Superior temporal gyrus (tissue), 1 donor: ENCODE measurements around the gene WDR45B.

Experiments
- DNase-seq: peaks from one replicate; pipeline ENCODE4 v3.0.0-alpha.2; 2016; ENCODE audit errors: extremely low spot score

WDR45B gene

GRCh38 chr17:82648165-82648668, at the start of gene WDR45B:
TSS of gene WDR45B (minus strand) at chr17:82648444. CDS start at chr17:82648340, 104 bp downstream.
- DNase-seq, result peak; percentile 93

GRCh38 chr17:82697808-82698064, 49.5 kb upstream of the WDR45B start:
- DNase-seq, result no peak

GRCh38 chr17:82696916-82697807, 48.9 kb upstream of the WDR45B start:
- DNase-seq, result no peak

DNA sequence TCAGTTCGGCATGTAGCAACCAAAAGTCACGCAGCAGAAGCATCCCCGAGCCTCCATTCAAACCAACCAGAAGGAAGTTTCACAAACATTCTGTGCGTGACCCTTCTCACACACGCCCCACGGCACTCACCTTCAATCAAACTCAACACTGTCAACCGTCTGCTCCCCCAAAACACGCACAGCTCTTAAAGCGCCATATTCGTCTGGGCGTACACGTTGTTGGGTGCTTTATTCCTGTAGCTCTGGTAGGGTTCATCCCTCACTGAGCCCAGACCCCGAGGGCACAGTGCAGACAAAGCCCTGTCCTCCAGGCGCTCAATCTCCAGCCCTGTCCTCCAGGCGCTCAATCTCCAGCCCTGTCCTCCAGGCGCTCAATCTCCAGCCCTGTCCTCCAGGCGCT, 48.0 kb upstream of the WDR45B start:
- no peak for DNase-seq

DNA sequence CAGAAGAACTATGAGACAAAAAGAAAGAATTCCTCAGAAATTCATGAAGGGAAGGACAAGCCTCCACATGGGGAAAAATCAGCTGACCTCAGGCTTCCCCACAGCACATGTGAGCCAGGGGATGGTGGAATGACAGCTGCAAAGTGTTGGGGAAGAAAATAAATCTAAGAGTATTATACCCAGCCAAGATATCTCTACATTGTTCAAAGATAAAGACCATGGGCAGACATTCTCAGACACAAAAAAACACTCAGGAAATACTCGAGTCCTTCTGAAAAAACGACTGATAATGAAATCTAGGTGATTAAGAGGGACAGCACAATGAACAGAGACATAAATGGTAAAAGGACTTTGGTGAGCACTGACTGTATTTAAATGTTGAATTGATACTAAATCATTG, 46.4 kb upstream of the WDR45B start:
- no peak for DNase-seq

- no peak for DNase-seq
Observed at GRCh38 chr17:82693168-82693867, 45.1 kb upstream of the WDR45B start.

DNA sequence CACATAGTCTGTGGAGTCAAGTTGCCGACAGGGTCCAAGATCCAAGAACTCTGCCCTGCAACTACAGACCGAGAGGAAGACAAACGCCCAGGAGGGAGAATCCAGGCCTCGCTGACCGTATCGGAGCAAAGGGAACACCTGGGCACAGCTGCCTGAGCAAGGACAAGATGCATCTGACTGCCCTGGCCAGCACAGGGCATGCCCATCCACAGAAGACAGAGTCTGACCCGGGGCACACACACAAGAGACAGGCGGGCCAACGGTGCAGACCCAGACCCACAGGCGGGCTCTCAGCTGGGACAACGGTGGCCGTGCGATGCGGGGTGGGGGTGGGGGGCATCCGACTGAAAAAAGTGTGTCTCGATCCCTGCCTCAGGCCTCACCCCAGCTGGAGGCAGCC, 44.0 kb upstream of the WDR45B start:
- no peak for DNase-seq

DNA sequence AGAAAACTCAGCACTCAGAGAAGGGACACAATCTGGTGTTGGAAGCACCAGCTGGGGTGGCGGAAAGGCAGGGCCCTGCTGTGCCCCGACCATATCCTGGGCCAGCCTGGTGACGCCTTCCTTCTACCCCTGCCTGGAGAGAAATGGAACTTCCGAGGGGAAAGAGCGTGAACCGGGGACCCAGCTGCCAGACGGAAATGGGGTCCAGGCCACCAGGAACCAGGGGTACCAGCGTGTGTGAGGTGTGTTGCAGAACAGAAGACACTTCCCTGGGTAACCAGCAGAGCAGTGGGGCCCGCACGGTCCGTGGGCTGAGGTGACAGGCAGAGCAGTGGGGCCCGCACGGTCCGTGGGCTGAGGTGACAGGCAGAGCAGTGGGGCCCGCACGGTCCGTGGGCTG, 43.5 kb upstream of the WDR45B start:
- no peak for DNase-seq

DNA sequence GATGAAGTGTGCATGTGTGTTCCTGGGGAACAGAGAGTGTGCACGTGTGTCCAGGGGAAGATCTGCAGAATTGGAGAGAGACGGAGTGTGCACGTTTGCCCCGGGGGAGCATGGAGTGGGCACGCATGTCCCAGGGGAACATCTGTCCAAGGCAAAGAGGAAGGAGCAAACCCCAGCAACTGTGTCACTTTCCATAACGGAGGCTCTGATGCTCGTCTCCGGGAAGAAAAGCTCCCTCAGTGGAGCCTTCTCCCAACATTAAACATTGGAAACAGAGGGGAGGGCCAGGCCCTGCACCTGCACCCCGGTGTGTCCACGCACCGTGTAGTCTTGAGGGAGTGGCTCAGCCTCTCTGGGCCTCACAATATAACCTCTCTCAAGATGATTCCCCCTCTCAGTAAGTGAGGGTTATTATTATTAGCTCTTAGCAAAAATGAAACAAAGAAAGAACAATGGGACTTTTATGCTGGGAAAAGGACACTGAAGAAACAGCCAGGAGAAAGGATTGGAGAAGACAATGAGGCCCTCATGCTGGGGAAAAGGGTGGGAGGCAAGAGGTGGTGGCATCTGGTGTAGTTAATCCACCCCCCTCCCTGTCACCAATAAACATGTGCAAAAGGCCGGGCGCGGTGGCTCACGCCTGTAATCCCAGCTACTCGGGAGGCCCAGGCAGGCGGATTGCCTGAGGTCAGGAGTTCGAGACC, 42.7 kb upstream of the WDR45B start:
- peak; percentile 86 for DNase-seq

DNA sequence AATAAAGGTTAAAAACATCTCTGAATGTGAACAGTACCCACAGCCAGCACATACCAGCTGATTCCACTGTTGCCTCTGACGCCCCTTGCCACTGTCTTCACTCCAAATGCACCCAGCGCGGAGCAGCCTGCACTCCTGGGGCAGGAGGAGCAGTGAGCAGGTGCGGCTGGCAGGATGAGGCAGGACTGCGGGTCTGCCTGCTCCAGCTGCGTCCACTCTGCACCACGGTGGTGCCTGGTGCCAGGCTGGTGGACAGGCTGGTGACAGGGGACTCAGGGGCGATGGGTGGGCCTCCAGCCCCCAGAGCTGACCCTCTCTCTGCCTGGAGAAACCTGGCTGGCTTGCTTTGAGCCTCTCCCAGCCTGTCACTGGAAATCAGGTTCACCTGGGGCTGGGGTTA, 40.8 kb upstream of the WDR45B start:
- no peak for DNase-seq

- DNase-seq, result no peak
Observed at GRCh38 chr17:82687871-82688270, 39.6 kb upstream of the WDR45B start.

DNA sequence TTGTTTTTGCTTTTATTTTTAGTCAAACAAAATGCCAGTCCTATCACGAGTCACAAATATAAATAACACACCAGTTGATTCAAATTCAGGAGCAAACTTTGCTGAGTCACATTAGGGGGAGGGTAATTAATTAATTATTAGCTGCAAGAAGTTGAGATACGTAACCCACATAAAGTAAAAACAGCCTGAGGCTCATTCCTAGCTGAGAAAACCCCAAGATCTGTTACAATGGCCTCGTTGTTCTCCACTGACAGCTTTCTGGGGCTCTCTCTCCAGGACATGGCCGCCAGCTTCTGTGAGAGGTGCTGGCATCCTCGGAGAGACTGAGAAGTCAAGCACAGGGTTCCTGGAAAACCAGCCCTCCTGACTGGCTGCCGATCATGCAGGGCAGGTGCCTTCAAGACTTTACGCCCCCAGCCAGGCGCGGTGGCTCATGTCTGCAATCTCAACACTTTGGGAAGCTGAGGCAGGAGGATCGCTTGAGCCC, 39.2 kb upstream of the WDR45B start:
- peak; percentile 78 for DNase-seq

DNA sequence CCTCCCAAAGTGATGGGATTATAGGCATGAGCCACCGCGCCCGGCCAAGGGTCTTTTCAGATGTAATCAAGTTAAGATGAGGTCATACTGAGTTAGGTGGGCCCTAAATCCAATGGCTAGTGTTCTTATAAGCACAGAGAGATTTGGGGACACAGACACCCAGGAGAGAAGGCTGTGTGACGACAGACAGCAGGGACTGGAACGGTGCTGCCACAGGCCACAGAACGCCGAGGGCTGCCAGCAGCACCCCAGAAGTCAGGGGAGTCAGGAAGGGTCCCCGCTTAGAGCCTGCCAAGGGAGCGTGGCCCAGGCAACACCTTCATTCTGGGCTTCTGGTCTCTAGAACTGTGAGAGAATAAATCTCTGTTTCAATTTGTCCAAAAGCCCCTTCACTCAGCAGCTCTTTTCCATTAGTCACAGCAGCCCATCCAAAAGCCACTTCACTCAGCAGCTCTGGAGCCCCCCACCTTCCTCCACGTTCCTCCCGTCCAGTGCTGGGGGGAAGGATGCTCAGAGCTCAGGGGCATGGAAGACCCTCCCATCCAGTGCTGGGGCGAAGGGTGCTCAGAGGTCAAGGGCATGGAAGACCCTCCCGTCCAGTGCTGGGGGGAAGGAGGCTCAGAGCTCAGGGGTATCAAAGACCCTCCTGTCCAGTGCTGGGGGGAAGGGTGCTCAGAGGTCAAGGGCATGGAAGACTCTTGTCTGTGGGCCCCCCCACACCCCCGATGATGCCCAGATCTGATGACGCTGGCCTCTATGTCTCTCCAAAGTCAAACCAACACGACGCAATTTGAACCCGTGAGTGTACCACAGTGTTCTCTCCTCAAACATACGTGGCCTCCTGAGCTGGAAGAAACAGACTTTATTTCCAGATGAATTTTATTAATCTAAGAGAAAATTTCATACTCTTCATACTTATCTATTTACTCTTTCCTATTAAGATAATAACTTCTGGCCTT, 38.4 kb upstream of the WDR45B start:
- DNase-seq, result no peak

DNA sequence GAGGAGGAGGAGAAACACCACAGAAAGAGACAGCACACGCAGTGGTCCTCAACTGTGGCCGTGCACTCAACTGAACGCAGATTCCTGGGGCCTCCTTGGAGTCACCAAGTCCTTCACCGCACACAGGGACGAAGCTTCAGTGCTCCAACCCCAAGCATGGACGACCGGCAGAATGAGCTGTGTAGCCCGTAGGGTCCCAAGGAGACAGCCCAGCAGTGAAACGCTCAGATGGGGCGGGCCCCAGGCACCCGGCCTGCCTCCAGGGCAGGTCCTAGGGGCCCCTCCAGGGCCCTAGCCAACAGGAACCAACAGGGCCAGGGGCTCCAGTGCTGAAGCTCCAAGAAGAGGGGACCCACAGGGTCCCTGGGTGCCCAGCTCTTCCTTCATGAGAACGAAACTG, 37.0 kb upstream of the WDR45B start:
- DNase-seq, result no peak

DNA sequence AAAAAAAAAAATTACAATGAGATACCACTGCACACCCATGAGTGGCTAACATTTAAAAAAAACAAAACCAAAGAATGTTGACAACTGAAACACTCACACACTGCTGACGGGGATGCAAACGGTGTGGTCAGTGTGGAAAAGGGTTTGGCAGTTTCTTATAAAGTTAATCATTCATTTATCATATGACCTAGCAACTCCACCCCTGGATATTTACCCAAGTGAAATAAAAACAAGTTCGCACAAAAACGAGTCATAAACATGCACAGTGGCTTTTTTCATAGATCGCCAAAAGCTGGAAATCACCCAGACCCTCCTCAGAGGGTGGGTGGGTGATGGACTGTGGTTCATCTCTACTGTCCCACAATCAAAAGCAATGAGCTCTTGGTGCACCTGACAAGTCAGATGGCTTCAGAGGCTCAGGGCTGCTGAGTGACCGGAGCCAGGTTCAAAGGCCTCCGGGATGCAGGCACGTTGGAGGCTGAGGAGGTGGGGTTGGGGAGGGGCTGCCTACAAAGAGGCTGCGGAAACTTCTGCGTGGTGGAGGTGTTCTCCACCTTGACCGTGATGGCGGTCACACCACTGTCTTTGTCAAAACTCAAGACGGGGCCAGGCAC, 36.1 kb upstream of the WDR45B start:
- no peak for DNase-seq

DNA sequence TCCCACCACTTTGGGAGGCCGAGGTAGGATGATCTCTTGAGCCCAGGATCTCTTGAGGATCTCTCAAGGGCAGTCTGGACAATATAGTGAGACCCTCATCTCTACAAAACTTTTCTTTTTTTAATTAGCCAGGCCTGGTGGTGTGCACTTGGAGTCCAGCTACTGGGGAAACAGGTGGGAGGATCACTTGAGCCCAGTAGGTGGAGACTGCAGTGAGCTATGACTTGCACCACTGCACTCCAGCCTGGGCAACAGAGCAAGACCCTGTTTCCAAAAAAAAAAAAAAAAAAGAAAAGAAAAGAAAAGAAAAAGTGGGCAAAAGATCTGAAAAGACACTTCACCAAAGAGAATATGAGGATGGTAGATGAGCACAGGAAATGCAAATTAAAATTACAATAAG, 35.3 kb upstream of the WDR45B start:
- DNase-seq, result no peak

DNA sequence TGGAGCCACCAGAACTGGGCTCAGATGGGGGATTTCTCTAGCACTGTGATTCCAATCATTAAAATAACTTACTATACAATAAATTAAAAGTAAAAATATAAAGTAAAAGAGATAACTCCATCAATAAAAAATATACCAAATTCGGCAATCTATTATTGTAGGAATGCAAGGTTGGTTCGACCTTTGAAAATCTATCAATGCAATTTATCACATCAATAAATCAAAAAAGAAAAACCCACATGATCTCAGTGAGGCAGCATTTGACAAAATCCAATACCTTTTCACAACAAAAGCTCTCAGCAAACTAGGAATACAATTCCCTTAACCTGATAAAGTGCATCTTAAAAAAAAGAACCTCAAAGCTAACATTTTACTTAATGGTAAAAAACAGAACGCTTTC, 33.3 kb upstream of the WDR45B start:
- no peak for DNase-seq

GRCh38 chr17:82679586-82680465, 31.6 kb upstream of the WDR45B start:
- no peak for DNase-seq

GRCh38 chr17:82678265-82678891, 30.1 kb upstream of the WDR45B start:
- DNase-seq, result peak; percentile 61
